G401 (cell line): ENCODE measurements around the gene PIAS1. TPM values are rescaled to one million over a fixed set of nuclear protein-coding genes. Genes with fewer than 3 reads are reported as not detected.

Experiments
- DNase-seq: peaks from one replicate; pipeline ENCODE4 v3.0.0-alpha.2; 2015; ENCODE audit warnings: low spot score
- in situ Hi-C: cut with HindIII; loops from 2 replicates; pipeline ENCODE4 v1.10.0; 2016; ENCODE audit warnings: low sequenced_read_pairs, mixed read lengths
- total RNA-seq: library from RNA; depleted of rRNA; stranded (reverse); fragments of >200 nt; shearing (Covaris generic); gene quantifications from 2 replicates; pipeline ENCODE4 v1.2.3, GENCODE V29; 2014

PIAS1 gene
- total RNA-seq, 1 experiment from 2014 or later = 44.8 TPM

DNA sequence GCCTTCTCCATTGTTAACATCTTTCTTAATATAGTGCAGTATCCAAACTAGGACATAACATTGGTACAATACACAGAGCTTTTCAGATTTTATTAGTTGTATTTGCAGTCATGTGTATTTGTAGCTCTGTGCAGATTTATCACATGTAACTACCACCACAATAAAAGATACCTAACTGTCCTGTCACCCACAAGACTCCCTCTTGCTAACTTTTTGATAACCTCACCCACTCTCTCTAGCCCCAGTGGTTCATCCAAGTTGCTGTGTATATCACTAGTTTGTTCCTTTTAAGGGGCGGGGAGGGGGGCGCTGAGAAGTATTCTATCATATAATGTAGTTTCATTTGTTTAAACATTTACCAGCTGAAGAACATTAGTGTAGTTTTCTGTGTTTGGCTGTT is 46.1 kb downstream of the PIAS1 start:
- in situ Hi-C loops = no loop called here
- DNase-seq = no peak

DNA sequence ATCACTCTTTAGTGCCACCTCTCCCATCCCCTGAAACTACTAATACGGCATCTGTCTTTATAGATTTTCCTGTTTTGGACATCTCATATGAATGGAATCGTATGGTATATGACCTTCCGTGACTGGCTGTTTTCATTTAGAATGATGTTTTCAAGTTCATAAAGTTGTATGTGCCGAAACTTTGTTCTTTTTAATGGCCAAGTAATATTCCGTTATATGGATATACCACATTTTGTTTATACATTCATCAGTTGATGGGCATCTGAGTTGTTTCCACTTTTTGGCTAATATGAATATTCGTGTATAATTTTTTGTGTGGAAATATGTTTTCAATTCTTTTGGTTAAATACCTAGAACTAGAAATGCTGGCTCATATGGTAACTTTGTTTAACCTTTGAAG is 49.5 kb downstream of the PIAS1 start:
- in situ Hi-C loops = no loop called here
- no peak for DNase-seq

DNA sequence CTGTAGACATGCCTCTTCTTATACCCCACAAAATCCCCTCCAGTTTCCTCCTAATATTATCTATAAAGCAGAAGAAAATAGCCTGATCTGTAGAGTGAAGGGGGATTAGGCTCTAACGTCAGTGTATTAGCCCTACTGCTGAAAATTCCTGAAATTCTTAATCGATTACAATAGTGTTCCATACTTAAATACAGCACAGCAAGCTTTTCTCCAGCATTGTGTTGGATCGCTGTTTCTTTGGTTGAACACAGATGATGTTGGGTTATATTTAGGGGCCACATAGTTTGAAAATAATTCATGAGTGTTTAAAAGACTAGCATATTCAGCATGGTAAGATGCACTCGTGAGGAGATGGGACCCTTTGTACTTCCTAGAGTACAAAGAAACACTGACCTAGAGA is 52.5 kb downstream of the PIAS1 start:
- in situ Hi-C loops = no loop called here

GRCh38 chr15:68107142-68107541 is 53.0 kb downstream of the PIAS1 start:
- DNase-seq = no peak
- in situ Hi-C loops = no loop called here

More for the DNA sequence above, 52.5 kb downstream of the PIAS1 start:
- DNase-seq = no peak

- DNase-seq = no peak
- in situ Hi-C loops = no loop called here
These were observed 58.6 kb downstream of the PIAS1 start for GRCh38 chr15:68112706-68113105.

DNA sequence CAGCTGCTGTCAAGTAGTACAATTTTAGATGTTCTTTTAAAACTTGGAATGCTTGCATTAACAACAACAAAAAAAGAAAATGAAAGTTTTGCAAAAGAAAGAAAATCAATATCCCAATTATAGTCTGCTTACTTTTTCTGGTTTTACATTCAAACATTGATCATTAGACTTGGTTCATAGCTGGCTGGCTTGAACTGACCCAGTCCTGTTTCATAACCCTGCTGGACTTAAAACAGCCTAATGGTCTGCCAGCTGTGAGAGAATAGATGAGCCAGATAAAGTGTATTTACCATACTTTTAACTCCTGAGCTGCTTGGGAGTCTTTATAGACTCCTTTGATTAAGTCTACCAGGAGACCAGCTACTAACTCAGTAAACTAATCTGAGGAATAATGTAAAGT is 59.2 kb downstream of the PIAS1 start:
- DNase-seq = no peak
- in situ Hi-C loops = no loop called here

DNA sequence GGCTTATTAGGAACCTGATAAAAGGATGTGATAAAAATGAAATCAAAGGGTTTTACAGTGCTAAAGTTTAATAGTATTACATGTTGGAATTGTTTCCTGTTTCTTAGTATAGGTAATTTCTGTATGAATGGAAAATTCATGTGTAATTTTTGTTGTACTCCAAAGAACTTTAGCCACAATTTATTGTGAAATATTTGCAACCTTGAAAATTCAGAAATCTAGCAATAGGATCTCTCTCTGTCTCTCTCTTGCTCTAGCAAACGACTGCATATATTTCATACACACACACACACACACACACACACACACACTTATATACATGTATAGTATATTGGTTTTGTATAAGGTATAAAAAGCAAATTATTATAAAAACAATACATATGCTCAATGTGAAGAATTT is 59.6 kb downstream of the PIAS1 start:
- in situ Hi-C loops = no loop called here
- no peak for DNase-seq

DNA sequence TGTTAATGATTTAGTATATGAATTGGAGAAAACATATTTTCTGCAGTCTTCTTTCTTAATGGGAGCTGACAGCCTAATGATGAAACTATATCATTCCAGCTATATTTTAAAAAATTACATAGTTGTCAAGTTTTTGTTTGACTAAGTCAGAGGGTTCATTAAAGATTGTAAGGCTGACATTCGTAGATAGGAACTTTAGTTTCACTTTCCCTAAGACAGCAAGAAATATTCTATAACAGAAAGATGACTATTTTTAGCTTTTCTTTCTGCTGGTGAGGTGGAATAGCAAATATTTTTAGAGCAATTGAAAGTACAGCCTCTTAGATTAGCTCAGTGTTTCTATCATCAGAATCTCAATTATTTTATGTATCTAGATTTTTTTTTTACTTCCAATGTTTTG is 60.2 kb downstream of the PIAS1 start:
- in situ Hi-C loops = no loop called here
- no peak for DNase-seq

DNA sequence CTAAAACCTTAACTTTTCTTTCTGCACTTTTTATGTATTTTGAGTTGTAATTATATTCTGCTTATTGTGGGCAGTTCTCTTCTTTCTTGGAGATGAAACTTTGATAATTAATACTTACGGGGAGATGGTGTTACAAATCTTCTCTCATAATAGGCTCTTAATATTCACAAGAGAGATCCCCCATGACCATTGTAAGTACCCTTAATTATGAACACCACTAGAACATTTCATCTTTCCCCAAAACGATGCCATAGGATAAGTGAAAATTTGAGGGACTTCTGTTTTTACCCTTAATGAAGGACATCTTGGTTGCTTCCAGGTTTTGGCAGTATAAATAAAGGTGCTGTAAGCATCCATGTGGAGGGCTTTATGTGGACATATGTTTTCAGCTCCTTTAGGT is 60.7 kb downstream of the PIAS1 start:
- in situ Hi-C loops = no loop called here
- no peak for DNase-seq

DNA sequence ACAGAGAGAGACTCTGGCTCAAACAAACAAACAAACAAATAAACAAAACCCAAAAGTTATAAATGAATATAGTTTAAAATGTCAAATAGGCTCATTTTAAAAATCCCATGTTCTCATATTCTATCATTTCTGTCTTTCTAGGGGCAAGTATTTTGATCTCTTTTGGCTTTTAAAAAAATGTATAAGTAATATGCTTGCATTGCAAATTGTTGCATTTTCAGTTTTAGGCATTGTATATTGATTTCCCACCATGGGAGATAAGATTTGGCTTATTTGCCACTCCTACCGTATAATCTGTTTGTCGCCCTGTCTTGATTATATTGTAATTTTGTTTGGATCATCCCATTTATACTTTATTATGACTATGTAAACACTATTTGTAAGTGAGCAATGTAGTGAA is 70.6 kb downstream of the PIAS1 start:
- in situ Hi-C loops = no loop called here

DNA sequence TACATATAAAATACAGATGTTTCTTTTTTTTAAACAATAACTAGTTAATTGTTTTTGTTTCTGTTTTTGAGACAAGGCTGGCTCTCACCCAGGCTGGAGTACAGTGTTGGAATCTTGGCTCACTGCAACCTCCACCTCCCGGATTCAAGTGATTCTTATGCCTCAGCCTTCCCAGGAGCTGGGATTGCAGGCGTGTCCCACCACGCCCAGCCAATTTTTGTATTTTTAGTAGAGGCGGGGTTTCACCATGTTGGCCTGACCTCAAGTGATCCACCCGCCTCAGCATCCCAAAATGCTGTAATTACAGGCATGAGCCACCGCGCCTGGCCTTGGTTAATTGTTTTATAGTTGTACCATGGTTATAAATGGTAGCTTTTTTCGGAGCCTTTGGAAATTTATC is 72.3 kb downstream of the PIAS1 start:
- in situ Hi-C loops = no loop called here
- no peak for DNase-seq

More for the DNA sequence above, 70.6 kb downstream of the PIAS1 start:
- DNase-seq = no peak

- in situ Hi-C loops = no loop called here
- DNase-seq = no peak
These were observed 75.0 kb downstream of the PIAS1 start for GRCh38 chr15:68129072-68129471.

DNA sequence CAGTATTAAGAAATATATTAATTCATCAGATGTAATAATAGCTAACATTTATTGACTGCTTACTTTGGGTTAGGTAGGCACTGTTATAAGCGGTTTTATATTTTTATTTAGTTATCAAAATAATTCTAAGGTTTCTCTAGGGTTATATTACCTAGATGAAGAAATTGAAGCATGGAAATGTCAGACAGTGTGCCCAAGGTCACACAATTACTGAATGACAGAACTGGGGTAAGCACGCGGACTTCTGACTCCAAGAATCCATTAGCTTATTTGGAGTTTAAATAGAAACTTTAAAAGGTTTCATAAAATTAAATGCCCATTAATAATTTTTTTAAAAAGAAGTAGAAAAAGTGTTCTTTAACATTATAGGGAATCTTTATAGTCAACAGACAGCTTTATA is 76.7 kb downstream of the PIAS1 start:
- in situ Hi-C loops = no loop called here
- DNase-seq = no peak

GRCh38 chr15:68137096-68137495 is 83.0 kb downstream of the PIAS1 start:
- in situ Hi-C loops = no loop called here
- no peak for DNase-seq

GRCh38 chr15:68143129-68143528 is 89.0 kb downstream of the PIAS1 start:
- no peak for DNase-seq
- in situ Hi-C loops = no loop called here

DNA sequence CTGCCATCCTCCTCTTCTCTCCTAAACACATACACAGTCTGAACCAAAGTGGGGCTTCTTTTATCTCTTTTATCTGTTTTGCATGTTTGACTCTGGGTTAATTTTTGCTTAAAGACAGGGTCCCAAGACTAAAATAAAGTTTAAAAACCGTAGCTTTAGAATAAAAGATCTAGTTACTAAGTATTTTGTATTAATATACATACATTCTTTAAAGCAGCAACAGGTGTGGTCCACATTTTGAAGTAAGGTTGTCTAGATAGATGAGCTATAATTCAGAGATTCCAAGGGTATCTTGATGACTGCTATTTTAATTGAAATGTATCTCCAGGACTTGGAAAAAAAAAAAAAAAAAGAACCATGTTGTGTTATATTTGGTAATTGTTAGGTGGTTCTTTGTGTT is 89.7 kb downstream of the PIAS1 start:
- in situ Hi-C loops = no loop called here

DNA sequence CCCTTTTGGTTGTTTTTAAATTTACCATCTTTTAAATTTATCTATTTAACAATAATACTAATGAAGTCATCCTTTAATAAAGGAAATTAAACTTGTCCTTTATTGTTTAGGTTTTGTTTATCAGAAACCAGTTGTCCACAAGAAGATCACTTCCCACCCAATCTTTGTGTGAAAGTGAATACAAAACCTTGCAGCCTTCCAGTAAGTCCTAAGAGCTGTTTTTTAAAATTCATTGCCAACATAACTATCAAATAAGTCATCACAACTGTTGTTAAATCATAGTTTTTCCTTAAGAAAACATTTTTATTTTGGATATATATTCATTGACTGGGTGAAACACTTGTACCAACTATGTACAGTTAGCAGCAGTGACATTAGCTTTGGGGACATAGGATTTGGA is 91.6 kb downstream of the PIAS1 start:
- no peak for DNase-seq
- in situ Hi-C loops = no loop called here

More for the DNA sequence above, 89.7 kb downstream of the PIAS1 start:
- DNase-seq = no peak

GRCh38 chr15:68148039-68148438 is 93.9 kb downstream of the PIAS1 start:
- in situ Hi-C loops = no loop called here
- DNase-seq = no peak

- no peak for DNase-seq
- in situ Hi-C loops = no loop called here
These were observed 94.9 kb downstream of the PIAS1 start for GRCh38 chr15:68149059-68149458.

DNA sequence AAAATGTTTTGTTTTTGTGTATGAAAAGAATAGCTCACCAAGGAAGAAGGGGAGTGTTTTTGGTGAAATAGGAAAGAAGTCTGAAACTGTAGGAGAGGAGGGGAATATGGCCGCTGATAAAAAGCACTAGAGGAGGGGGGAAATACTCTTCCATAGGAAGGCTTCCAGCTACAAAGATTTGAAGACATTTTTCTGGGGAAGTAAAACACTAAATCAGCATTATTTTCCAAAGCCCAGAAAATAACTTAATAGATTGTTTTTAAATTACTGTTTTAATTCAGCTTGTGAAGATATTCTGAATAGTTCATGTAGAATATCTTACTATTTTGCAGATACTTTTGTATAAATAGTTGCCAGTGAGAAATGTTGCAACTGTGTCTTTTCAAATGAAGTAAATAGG is 96.1 kb downstream of the PIAS1 start:
- in situ Hi-C loops = no loop called here
- DNase-seq = no peak

- in situ Hi-C loops = no loop called here
- no peak for DNase-seq
These were observed 97.2 kb downstream of the PIAS1 start for GRCh38 chr15:68151277-68151676.

DNA sequence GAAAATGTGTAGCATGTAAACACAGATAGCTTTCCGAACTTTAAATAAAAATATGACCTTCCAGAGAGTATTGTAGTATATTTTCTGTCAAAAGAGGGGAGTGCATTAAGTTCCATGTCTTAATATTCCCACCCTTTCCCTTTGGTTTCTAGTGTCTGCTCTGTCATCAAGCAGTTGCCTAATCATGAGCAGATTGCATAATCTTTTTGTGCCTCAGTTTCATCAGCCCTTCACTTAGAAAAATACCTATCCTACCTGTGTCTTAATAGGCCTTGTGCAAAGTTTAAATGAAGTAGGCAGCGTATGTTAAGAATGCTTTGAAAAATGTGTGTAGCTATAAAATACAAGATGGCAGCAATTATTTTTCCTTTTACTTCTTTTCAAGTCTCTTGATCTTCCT is 98.2 kb downstream of the PIAS1 start:
- no peak for DNase-seq
- in situ Hi-C loops = no loop called here
